Measurements from ENCODE around the gene MAGI2.
A peak's percentile ranks its signal among the peaks of the same experiment; 100 is the strongest.

The MAGI2 gene

GRCh38 chr7:79302293-79302692, 151.2 kb downstream of the MAGI2 start:
- no peak for DNase-seq (ENCODE audit: low read depth)

- no peak for DNase-seq (ENCODE audit: low read depth)
Measured at GRCh38 chr7:79301419-79301818, 152.0 kb downstream of the MAGI2 start.

- no peak for DNase-seq (ENCODE audit: low read depth)
Measured at GRCh38 chr7:79300573-79300972, 152.9 kb downstream of the MAGI2 start.

- peak; percentile 76 for DNase-seq (ENCODE audit: low read depth)
Measured at GRCh38 chr7:79298145-79298760, 155.2 kb downstream of the MAGI2 start.

- DNase-seq (ENCODE audit: low read depth): no peak
Measured at GRCh38 chr7:79296553-79297320, 156.7 kb downstream of the MAGI2 start.

GRCh38 chr7:79293655-79294142, 159.8 kb downstream of the MAGI2 start:
- peak; percentile 69 for DNase-seq (ENCODE audit: low read depth)

GRCh38 chr7:79292834-79293233, 160.6 kb downstream of the MAGI2 start:
- DNase-seq (ENCODE audit: low read depth): peak; percentile 28

GRCh38 chr7:79291498-79291865, 162.0 kb downstream of the MAGI2 start:
- DNase-seq (ENCODE audit: low read depth): no peak

GRCh38 chr7:79290841-79291497, 162.5 kb downstream of the MAGI2 start:
- DNase-seq (ENCODE audit: low read depth): peak; percentile 54

- DNase-seq (ENCODE audit: low read depth): no peak
Measured at GRCh38 chr7:79290398-79290797, 163.1 kb downstream of the MAGI2 start.

GRCh38 chr7:79288655-79289054, 164.8 kb downstream of the MAGI2 start:
- no peak for DNase-seq (ENCODE audit: low read depth)

- DNase-seq (ENCODE audit: low read depth): peak; percentile 75
Measured at GRCh38 chr7:79287981-79288380, 165.5 kb downstream of the MAGI2 start.

- DNase-seq (ENCODE audit: low read depth): no peak
Measured at GRCh38 chr7:79286181-79286580, 167.3 kb downstream of the MAGI2 start.

GRCh38 chr7:79285756-79286155, 167.7 kb downstream of the MAGI2 start:
- DNase-seq (ENCODE audit: low read depth): no peak

GRCh38 chr7:79284211-79284610, 169.3 kb downstream of the MAGI2 start:
- DNase-seq (ENCODE audit: low read depth): peak; percentile 21

- peak; percentile 91 for DNase-seq (ENCODE audit: low read depth)
Measured at GRCh38 chr7:79282882-79283602, 170.4 kb downstream of the MAGI2 start.

GRCh38 chr7:79282070-79282694, 171.3 kb downstream of the MAGI2 start:
- DNase-seq (ENCODE audit: low read depth): peak; percentile 91

- DNase-seq (ENCODE audit: low read depth): peak; percentile 32
Measured at GRCh38 chr7:79281426-79281825, 172.0 kb downstream of the MAGI2 start.

GRCh38 chr7:79272938-79273337, 180.5 kb downstream of the MAGI2 start:
- DNase-seq (ENCODE audit: low read depth): peak; percentile 78

GRCh38 chr7:79272066-79272669, 181.3 kb downstream of the MAGI2 start:
- DNase-seq (ENCODE audit: low read depth): peak; percentile 68

GRCh38 chr7:79268730-79269129, 184.7 kb downstream of the MAGI2 start:
- DNase-seq (ENCODE audit: low read depth): no peak
